Femur (tissue), 1 donor: ENCODE measurements around the gene ZNF177.
A peak's percentile ranks its signal among the peaks of the same experiment; 100 is the strongest.
"Not testable (repeated sequence)": the region's sequence is repeated elsewhere in the genome, so short reads cannot be mapped to it uniquely, and the experiment has no call there.

Experiments used
- DNase-seq: peaks from one replicate; pipeline ENCODE4 v3.0.0-alpha.2; 2017

Gene ZNF177

DNA sequence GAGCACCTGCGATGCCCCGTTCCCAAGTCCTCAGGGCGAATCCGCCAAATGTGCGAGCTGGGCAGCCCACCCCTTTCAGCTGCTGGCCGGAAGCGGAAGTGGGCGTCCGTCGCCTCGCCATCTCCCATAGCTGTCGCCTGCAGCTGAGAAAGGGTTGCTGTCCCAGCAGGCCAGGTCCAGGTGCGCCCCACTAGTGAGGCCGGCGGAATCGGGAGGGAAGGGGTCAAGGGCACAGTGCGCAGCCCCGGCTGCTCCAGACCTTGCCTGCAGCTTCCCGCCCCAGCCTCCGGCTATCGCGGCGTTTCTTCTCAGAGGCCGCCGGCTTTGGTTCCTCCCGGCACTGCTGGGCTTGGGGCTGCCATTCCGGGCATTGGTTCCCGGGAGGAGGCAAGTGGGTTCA is at the start of gene ZNF177:
Gene ZNF177, plus strand, starts transcription at position 109 of the 400 bp plus-strand sequence. CDS start 15,299 bp downstream, outside the sequence.
- DNase-seq: peak; percentile 69

DNA sequence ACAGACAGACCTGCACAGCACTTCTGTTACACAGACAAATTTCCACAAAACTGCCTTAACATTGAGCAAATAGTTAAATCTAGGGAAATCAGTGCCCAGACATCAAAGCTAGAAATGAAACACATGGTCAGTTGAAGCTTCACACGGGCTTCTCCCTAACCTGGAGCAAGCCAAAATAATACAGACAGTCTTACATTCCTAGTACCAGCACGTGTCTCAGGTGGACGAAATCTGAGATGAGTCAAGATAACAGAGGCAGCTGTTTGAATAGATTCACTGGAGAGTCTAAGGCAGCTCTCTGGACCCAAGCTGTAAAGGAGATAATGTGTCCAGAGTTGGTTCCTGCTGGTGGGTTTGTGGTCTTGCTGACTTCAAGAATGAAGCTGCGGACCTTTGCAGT is 49.1 kb upstream of the ZNF177 start:
- no peak for DNase-seq

- no peak for DNase-seq
Measured at GRCh38 chr19:9321338-9321737, 41.5 kb upstream of the ZNF177 start.

DNA sequence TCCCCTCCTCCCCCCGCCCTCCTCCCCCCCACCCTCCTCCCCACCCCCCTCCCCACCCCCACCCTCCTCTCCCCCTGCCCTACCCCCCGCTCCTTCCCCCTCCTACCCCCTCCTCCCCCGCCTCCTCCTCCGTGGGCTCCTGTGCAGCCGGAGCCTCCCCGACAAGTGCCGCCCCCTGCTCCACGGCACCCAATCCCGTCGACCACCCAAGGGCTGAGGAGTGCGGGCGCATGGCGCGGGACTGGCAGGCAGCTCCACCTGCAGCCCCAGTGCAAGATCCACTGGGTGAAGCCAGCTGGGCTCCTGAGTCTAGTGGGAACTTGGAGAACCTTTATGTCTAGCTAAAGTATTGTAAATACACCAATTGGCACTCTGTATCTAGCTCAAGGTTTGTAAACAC is 41.1 kb upstream of the ZNF177 start:
- DNase-seq: not testable (repeated sequence)

DNA sequence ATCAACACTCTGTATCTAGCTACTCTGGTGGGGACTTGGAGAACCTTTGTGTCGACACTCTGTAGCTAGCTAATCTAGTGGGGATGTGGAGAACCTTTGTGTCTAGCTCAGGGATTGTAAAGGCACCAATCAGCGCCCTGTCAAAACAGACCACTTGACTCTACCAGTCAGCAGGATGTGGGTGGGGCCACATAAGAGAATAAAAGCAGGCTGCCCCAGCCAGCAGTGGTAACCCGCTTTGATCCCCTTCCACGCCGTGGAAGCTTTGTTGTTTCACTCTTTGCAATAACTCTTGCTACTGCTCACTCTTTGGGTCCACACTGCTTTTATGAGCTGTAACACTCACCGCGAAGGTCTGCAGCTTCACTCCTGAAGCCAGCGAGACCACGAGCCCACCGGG is 40.6 kb upstream of the ZNF177 start:
- not testable (repeated sequence) for DNase-seq

DNA sequence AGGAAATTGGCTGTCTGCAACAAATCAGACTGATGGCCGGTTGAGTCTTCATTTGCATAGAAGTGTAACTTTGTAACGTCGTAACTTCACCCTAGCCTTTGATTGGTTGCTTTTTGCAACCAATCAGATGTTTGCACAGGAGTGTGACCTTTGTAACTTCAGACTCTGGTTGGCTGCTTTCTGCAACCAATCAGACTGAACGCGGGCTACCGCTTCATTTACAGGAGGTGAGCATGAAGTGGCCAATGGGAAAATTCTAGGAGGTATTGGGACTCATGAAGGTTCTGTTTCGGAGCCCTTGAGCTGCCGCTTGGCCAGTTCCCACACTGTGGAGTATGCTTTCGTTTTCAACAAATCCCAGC is 39.3 kb upstream of the ZNF177 start:
- peak; percentile 80 for DNase-seq

- DNase-seq: peak; percentile 98
Measured at GRCh38 chr19:9323919-9324583, 38.8 kb upstream of the ZNF177 start, which contains the start of gene ZNF559. TSS of gene ZNF559 (plus strand) at chr19:9324179. CDS start at chr19:9338550, 14,371 bp downstream.

- no peak for DNase-seq
Measured at GRCh38 chr19:9324584-9324962, 38.2 kb upstream of the ZNF177 start.

- DNase-seq: no peak
Measured at GRCh38 chr19:9329999-9330398, 32.8 kb upstream of the ZNF177 start.

DNA sequence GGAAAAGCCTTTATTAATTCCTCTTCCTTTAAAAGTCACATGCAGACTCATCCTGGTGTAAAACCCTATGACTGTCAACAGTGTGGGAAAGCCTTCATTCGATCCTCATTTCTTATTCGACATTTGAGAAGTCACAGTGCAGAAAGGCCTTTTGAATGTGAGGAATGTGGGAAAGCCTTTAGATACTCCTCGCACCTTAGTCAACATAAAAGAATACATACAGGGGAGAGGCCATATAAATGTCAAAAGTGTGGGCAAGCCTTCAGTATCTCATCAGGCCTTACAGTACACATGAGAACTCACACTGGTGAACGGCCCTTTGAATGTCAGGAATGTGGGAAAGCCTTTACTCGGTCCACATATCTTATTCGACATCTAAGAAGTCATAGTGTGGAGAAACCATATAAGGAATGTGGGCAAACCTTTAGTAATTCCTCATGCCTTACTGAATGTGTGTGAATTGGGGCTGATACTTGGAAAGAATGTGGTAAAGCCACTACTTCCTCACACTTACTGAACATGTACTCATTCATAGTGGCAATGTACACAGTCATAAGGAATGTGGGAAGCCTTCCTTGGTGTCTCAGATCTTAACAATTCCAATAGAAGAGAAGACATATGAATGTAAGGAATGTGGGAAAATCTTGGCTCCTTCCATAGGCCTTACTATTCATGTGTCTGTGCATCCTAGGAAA is 20.1 kb upstream of the ZNF177 start:
- no peak for DNase-seq

DNA sequence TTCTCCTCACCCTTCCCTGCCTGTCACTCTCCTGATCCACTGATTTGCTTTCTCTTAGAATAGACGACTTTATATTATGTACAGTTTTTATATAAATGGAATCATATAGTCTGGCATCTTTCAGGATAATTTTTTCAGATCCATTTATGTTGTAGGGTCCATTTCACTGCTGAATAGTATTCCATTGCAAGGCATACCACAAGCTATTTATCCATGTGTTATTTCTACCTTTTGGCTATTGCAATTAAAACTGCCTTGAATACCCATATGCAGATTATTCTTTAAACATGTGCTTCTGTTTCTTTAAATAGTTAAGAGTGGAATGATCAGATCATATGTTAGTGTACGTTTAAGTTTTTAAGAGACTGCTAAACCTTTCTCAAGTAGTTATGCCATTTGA is 17.8 kb upstream of the ZNF177 start:
- DNase-seq: no peak

GRCh38 chr19:9348253-9348652 is 14.6 kb upstream of the ZNF177 start:
- no peak for DNase-seq

GRCh38 chr19:9348671-9349070 is 14.1 kb upstream of the ZNF177 start:
- DNase-seq: no peak

DNA sequence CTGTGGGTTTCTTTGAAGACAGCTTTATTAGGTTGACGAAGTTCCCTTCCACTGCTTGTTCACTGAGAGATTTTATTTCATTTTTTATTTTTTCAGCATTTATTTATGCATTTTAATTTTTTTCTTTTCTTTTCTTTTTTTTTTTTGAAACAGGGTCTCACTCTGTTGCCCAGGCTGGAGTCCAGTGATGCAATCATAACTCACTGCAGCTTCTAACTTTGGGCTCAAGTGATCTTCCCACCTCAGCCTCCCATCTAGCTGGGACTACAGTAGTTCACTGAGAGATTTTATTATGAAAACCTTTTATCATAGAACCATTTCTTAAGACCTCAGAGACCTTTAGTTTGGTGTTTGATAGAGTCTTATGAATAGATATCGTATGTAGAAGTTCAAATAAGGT is 10.3 kb upstream of the ZNF177 start:
- DNase-seq: no peak

- no peak for DNase-seq
Measured at GRCh38 chr19:9353011-9353410, 9.8 kb upstream of the ZNF177 start.

DNA sequence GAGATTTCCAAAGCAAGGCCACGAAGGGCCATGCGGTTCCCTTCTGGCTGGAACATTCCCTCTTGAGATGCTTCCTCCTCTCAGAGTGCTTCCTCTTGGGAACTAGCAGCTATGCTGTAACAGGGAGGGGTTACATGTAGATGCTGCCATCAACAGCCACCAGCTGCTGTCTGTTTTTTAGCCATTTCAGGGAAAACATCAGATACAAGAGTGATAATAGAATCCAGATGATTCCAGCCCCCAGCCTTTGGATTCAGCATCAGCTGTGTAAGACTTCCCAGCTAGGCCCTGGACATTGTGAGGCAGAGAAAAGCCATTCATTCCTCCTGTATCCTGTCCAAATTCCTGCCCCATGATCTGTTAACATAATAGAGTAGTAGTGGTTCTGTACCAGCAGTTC is 8.2 kb upstream of the ZNF177 start:
- no peak for DNase-seq

DNA sequence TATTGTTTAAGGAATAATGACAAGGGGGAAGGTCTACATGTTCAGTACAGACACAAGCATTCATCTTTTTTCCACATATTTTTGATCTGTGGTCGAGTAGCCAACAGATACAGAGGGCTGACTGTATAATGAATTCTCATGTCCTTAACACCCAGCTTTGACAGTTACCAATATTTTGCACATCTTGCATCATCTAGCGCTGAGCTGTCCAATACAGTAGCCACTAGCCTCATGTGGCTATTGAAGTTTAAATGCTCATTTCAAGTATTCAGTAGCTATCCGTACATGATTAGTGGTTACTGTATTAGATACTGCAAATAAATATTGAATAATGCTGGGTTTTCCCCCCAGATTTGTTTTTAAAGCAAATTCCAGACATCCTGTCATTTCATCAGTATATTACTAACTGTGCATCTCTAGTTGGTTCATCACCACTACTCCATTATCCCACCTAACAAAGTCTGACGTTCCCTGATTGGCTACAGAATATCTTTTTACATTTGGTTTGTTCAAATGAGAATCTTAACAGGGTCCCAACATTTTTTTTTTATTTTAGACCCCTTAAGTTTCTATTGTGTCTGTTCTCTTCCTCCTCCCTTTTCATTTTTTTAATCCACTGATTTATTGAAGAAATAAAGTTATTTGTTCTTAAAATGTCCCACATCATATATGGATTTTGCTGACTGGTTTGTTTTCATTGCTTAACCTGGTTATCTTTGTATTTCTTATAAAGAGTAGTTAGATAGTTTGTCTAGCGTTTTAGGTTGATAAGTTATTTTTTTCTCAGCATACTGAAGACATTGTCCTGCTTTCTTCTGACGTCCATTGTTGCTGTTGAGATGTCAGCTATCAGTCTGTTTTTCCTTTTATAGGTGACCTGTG is 8.2 kb downstream of the ZNF177 start:
- no peak for DNase-seq

GRCh38 chr19:9381361-9381785 is 18.6 kb downstream of the ZNF177 start:
- DNase-seq: no peak

DNA sequence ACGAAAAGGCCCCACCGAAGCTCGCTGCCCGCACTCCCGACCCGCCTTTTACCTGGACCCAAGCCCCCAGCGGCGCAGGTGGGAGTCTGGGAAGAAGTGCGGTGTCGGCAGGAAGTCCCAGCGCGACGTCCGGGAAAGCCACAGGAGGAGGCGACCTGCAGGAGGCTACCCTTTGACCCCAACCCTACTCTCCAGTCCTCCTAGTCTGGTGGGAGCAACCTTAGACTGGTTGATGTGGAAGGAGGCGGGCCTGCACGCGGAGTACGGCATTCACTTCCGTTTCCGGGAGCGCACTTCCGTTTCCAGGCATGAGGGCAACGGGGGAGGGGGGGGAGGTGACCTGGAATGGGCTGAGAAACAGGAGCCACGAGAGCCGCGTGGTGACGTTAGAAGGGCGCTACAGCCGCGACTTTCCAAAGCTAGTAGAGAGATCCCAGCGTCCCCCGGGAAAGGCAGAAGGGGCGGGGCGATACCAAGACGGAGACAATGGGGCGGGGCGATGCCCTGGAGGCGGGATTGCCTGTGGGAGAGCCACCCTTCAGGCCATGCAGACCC is 44.1 kb downstream of the ZNF177 start:
- peak; percentile 87 for DNase-seq

DNA sequence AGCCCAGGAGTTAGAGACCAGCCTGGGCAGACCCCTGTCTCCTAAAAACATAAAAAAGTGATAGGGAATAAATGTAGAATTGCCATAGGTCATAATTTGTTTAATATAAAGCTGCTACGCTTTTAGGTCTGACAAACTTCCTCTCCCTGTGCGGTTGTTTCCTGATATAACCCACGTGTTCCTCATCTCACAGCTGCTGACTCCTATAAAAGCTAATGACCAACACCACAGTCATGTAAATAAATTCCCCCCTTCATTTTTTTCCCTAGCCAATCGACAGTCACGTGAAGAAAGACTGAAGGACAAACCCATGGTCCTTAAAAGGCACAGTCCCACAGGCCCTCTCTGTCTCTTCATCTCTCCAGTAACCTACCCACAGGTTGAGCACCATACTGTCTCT is 45.0 kb downstream of the ZNF177 start:
- no peak for DNase-seq

DNA sequence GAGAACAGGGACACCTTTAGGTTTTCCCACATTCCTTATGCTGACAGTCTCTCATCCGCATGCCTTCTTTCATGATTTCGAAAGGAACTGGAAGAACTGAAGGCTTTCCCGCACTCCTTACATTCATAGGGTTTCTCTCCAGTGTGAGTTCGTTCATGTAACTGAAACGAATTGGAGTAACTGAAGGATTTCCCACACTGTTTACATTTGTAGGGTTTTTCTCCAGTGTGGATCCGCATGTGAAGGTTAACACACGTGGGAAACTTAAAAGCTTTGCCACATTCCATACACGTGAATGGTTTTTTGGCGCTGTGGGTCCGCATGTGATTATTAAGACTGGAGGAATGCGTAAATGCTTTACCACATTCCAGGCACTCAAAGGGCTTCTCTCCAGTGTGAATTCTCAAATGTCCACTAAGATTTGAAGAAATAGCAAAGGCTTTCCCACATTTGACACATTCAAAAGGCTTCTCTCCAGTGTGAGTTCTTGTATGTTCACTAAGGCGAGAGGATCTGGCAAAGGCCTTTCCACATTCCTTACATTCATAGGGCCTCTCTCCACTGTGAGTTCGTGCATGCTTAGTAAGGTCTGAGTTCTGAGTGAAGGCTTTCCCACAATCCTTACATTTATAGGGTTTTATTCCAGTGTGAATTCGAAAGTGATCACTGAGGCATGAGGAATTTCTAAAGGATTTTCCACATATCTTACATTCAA is 50.6 kb downstream of the ZNF177 start:
- no peak for DNase-seq

- no peak for DNase-seq
Measured at GRCh38 chr19:9427941-9428340, 65.1 kb downstream of the ZNF177 start.

- no peak for DNase-seq
Measured at GRCh38 chr19:9430444-9430843, 67.6 kb downstream of the ZNF177 start.
